Thyroid gland (tissue), 4 donors: Measurements from ENCODE around the gene MRPL2. TPM values are rescaled to one million over a fixed set of nuclear protein-coding genes. Genes with fewer than 3 reads are reported as not detected.
A peak's percentile ranks its signal among the peaks of the same experiment; 100 is the strongest.

Source experiments
- DNase-seq, 2 donors: peaks; one replicate each; pipeline ENCODE4 v3.0.0-alpha.2; 2019
- H3K27ac ChIP-seq, 3 donors: fragments of 200-600 bp; sonication (generic); 1 replicate in 2 of 3; 2 replicates in 1 of 3; pipeline ENCODE4 v1.5.1; 2016 to 2019; ENCODE audit warnings: mild to moderate bottlenecking in 1 of 3, moderate library complexity in 1 of 3
- H3K27me3 ChIP-seq: fragments of 200-600 bp; sonication (generic); one replicate; pipeline ENCODE4 v1.5.1; 2019
- H3K36me3 ChIP-seq, 2 donors: fragments of 200-600 bp; sonication (generic); one replicate each; pipeline ENCODE4 v1.5.1; 2016 to 2019
- H3K4me1 ChIP-seq, 2 donors: fragments of 200-600 bp; sonication (generic); one replicate each; pipeline ENCODE4 v1.5.1; 2017 to 2019
- H3K4me3 ChIP-seq, 3 donors: fragments of 200-600 bp; sonication (generic); replicated peaks in 1 of 3; 1 replicate in 2 of 3; 2 replicates in 1 of 3; pipeline ENCODE4 v1.5.1; 2016; ENCODE audit warnings: mild to moderate bottlenecking in 1 of 3
- H3K9me3 ChIP-seq: fragments of 200-600 bp; sonication (generic); one replicate; pipeline ENCODE4 v1.5.1; 2017
- POLR2A ChIP-seq, 2 donors: fragments of 450-650 bp; IDR thresholded peaks; one replicate each; pipeline ENCODE4 v1.6.1; 2017; ENCODE audit warnings: antibody characterized with exemption in 2 of 2, mild to moderate bottlenecking in 2 of 2, moderate library complexity in 1 of 2
- WGBS, 2 donors: methylation state at CpG; one replicate each; pipeline ENCODE4 v1.1.5; 2017; 5-methylcytosine and 5-hydroxymethylcytosine counted together
- intact Hi-C: fragments of 100-400 bp; cut with DNase I; formaldehyde crosslinking; loops from one replicate; pipeline ENCODE4 v1.15.1; 2023
- total RNA-seq, 4 donors: library from RNA; depleted of rRNA; stranded (reverse); fragments of >200 nt; gene quantifications; one replicate each; pipeline ENCODE4 v1.2.3, GENCODE V29; 2016
- TF ChIP-seq, protein P1 (sequence below), 6 experiments: fragments of 200-600 bp in 3 of 6; fragments of 450-650 bp in 3 of 6; sonication (generic) in 3 of 6; IDR thresholded peaks; one replicate each; pipeline ENCODE4 v1.5.1; 2016 to 2019; ENCODE audit warnings: antibody characterized with exemption in 6 of 6, mild to moderate bottlenecking in 2 of 6, inconsistent platforms in 1 of 6, moderate library complexity in 1 of 6

The MRPL2 gene
- total RNA-seq, 4 donors from 2014 or later, result 12.9 to 31.9 (median 17.7) TPM

- intact Hi-C loops, result no loop called here
- WGBS, 2 donors, result 45% methylated on average over 7 of the region's 7 CpGs
- Histone ChIP-seq H3K27me3 (no peaks in the 10 kb centered on the region), H3K9me3 (no peaks in the 10 kb centered on the region), H3K4me1 (peaks cover 30 to 43% of the 10 kb centered on the region in 2 donors), H3K27ac (peak overlapping the region; percentile 76 to 91 (median 80)), H3K4me3 (no peak overlapping the region), H3K36me3 (no peaks in the 10 kb centered on the region)
- TF ChIP-seq POLR2A (IDR thresholded peaks at IDR 0.05), result no peak
- TF ChIP-seq, protein P1, sequence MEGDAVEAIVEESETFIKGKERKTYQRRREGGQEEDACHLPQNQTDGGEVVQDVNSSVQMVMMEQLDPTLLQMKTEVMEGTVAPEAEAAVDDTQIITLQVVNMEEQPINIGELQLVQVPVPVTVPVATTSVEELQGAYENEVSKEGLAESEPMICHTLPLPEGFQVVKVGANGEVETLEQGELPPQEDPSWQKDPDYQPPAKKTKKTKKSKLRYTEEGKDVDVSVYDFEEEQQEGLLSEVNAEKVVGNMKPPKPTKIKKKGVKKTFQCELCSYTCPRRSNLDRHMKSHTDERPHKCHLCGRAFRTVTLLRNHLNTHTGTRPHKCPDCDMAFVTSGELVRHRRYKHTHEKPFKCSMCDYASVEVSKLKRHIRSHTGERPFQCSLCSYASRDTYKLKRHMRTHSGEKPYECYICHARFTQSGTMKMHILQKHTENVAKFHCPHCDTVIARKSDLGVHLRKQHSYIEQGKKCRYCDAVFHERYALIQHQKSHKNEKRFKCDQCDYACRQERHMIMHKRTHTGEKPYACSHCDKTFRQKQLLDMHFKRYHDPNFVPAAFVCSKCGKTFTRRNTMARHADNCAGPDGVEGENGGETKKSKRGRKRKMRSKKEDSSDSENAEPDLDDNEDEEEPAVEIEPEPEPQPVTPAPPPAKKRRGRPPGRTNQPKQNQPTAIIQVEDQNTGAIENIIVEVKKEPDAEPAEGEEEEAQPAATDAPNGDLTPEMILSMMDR (IDR thresholded peaks at IDR 0.05), result no peak
- peak in 1 of 2 donors; percentile 23 for DNase-seq
Observed at GRCh38 chr6:43095939-43096338, 36.7 kb upstream of the MRPL2 start.

DNA sequence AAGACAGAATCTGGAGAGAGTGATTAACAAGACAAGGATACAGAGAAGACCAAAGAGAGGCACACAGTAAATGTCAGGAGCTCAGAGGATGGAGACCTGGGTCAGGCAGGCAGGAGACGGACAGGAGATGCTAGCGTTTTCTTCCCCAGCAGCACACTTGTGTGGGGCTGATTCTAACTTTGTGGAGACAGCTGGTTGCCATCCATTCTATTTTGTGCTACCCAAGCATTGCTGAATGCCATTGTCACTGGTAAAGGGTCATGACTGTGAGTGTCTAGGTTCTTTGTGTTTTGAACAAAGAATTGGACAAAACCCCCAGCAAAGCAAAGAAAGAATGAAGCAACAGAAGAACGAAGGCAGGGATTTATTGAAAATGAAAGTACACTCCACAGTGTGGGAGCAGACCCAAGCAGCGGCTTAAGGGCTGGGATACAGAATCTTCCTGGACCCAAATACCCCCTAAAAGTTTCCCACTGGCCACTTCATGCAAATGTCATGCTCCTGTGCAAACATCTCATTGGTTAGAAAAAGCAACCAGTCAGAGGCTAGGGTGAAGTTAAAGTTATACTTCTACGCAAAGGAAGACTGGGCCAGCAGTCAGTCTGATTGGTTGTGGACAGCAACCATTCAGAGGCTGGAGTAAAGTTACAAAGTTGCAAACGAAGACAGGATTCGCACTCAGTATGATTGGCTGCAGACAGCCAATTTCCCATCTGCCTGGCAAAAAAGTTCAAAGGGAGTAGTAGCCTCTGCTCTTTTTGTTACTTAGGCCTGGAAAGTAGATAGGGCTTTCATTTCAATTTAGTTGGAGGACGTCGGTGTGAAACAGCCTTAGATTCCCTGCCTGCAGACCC, 34.4 kb upstream of the MRPL2 start:
- H3K27ac ChIP-seq, result peak overlapping the region in 2 of 3 donors; percentile 19 to 27

GRCh38 chr6:43092635-43093034, 33.4 kb upstream of the MRPL2 start:
- H3K27ac ChIP-seq, result no peak overlapping the region
- intact Hi-C loops, result no loop called here

More for the DNA sequence above, 34.4 kb upstream of the MRPL2 start:
- WGBS, 2 donors, result 76 to 81% methylated on average over 9 of the region's 9 CpGs
- Histone ChIP-seq H3K27me3 (no peaks in the 10 kb centered on the region), H3K9me3 (no peaks in the 10 kb centered on the region), H3K36me3 (no peaks in the 10 kb centered on the region), H3K4me3 (no peak overlapping the region), H3K4me1 (peaks cover 53 to 65% of the 10 kb centered on the region in 2 donors)
- DNase-seq, result no peak
- intact Hi-C loops, result no loop called here
- TF ChIP-seq, protein P1 (IDR thresholded peaks at IDR 0.05), result no peak

GRCh38 chr6:43091436-43091991, 32.3 kb upstream of the MRPL2 start:
- Histone ChIP-seq H3K36me3 (no peaks in the 10 kb centered on the region), H3K27ac (peak overlapping the region in 1 of 3 donors; percentile 77), H3K4me3 (no peak overlapping the region), H3K4me1 (peaks cover 33 to 47% of the 10 kb centered on the region in 2 donors), H3K27me3 (no peaks in the 10 kb centered on the region), H3K9me3 (no peaks in the 10 kb centered on the region)
- 91 to 93% methylated on average over 10 of the region's 10 CpGs for WGBS, 2 donors
- intact Hi-C loops, result no loop called here
- TF ChIP-seq, protein P1 (IDR thresholded peaks at IDR 0.05), result no peak
- TF ChIP-seq POLR2A (IDR thresholded peaks at IDR 0.05), result no peak
- DNase-seq, result no peak

More at GRCh38 chr6:43092635-43093034, 33.4 kb upstream of the MRPL2 start:
- Histone ChIP-seq H3K27me3 (no peaks in the 10 kb centered on the region), H3K4me1 (peaks cover 45 to 58% of the 10 kb centered on the region in 2 donors), H3K9me3 (no peaks in the 10 kb centered on the region), H3K36me3 (no peaks in the 10 kb centered on the region), H3K4me3 (no peak overlapping the region)
- TF ChIP-seq, protein P1 (IDR thresholded peaks at IDR 0.05), result no peak
- TF ChIP-seq POLR2A (IDR thresholded peaks at IDR 0.05), result no peak
- no peak for DNase-seq

DNA sequence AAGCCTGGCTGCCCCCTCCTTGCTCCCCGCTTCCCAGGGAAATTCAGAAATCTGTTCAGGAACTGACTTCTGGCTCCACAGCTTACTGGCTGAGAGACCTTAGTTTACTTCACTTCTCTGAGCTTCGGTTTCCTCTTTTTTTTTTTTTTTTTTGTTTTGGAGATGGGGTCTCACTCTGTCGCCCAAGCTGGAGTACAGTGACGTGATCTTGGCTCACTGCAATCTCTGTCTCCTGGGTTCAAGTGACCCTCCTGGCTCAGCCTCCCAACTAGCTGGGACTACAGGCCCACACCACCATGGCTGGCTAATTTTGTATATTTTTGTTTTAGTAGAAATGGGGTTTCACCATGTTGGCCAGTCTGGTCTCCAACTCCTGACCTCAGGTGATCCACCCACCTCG, 31.8 kb upstream of the MRPL2 start:
- Histone ChIP-seq H3K36me3 (no peaks in the 10 kb centered on the region), H3K27ac (peak overlapping the region; percentile 71 to 93 (median 77))
- 67 to 72% methylated on average over 5 of the region's 5 CpGs for WGBS, 2 donors

More for the DNA sequence above, 31.8 kb upstream of the MRPL2 start:
- no peaks in the 10 kb centered on the region for H3K9me3 ChIP-seq
- intact Hi-C loops, result no loop called here
- H3K4me1 ChIP-seq, result peaks cover 28 to 42% of the 10 kb centered on the region in 2 donors
- DNase-seq, result no peak
- H3K27me3 ChIP-seq, result no peaks in the 10 kb centered on the region
- TF ChIP-seq, protein P1 (IDR thresholded peaks at IDR 0.05), result no peak
- TF ChIP-seq POLR2A (IDR thresholded peaks at IDR 0.05), result no peak
- no peak overlapping the region for H3K4me3 ChIP-seq
